CD4-positive, alpha-beta T cell treated with Interleukin-6 at 100 ng/mL for 8 hours (primary cell): Measurements from ENCODE around the gene ITPR1.

Experiments used
- DNase-seq: peaks from one replicate; pipeline ENCODE4 v3.0.0-alpha.2; 2020; ENCODE audit warnings: mixed read lengths, low spot score

Gene ITPR1

GRCh38 chr3:4686619-4687018 is 193.5 kb downstream of the ITPR1 start:
- no peak for DNase-seq

GRCh38 chr3:4687167-4687566 is 194.0 kb downstream of the ITPR1 start:
- no peak for DNase-seq

- DNase-seq, result no peak
These were observed 194.4 kb downstream of the ITPR1 start for GRCh38 chr3:4687596-4687995.

GRCh38 chr3:4688411-4688810 is 195.3 kb downstream of the ITPR1 start:
- no peak for DNase-seq

- DNase-seq, result no peak
These were observed 195.9 kb downstream of the ITPR1 start for GRCh38 chr3:4689021-4689420.

- no peak for DNase-seq
These were observed 197.1 kb downstream of the ITPR1 start for GRCh38 chr3:4690277-4690676.

GRCh38 chr3:4693620-4694019 is 200.5 kb downstream of the ITPR1 start:
- DNase-seq, result no peak

- no peak for DNase-seq
These were observed 202.7 kb downstream of the ITPR1 start for GRCh38 chr3:4695846-4696245.

- DNase-seq, result no peak
These were observed 203.1 kb downstream of the ITPR1 start for GRCh38 chr3:4696266-4696665.

GRCh38 chr3:4698125-4698821 is 205.1 kb downstream of the ITPR1 start:
- DNase-seq, result no peak

- no peak for DNase-seq
These were observed 209.9 kb downstream of the ITPR1 start for GRCh38 chr3:4703054-4703480.

- DNase-seq, result no peak
These were observed 211.4 kb downstream of the ITPR1 start for GRCh38 chr3:4704552-4704951.

- no peak for DNase-seq
These were observed 214.2 kb downstream of the ITPR1 start for GRCh38 chr3:4707324-4707723.

GRCh38 chr3:4708230-4708629 is 215.1 kb downstream of the ITPR1 start:
- DNase-seq, result no peak

GRCh38 chr3:4709341-4709740 is 216.2 kb downstream of the ITPR1 start:
- no peak for DNase-seq

GRCh38 chr3:4710191-4710590 is 217.0 kb downstream of the ITPR1 start:
- no peak for DNase-seq

- DNase-seq, result no peak
These were observed 218.5 kb downstream of the ITPR1 start for GRCh38 chr3:4711680-4711992.

GRCh38 chr3:4712109-4712508 is 219.0 kb downstream of the ITPR1 start:
- DNase-seq, result no peak

- DNase-seq, result no peak
These were observed 220.9 kb downstream of the ITPR1 start for GRCh38 chr3:4714045-4714444.

- DNase-seq, result no peak
These were observed 223.1 kb downstream of the ITPR1 start for GRCh38 chr3:4716266-4716665.

GRCh38 chr3:4716706-4717362 is 223.7 kb downstream of the ITPR1 start:
- DNase-seq, result no peak

GRCh38 chr3:4717363-4717740 is 224.2 kb downstream of the ITPR1 start:
- DNase-seq, result no peak

GRCh38 chr3:4718179-4718736 is 225.1 kb downstream of the ITPR1 start:
- no peak for DNase-seq

- DNase-seq, result no peak
These were observed 225.9 kb downstream of the ITPR1 start for GRCh38 chr3:4719046-4719501.
